HG02623 (cell line): ENCODE results near the gene RPS26.
"Not testable (repeated sequence)": the region's sequence is repeated elsewhere in the genome, so short reads cannot be mapped to it uniquely, and the experiment has no call there.

Experiments
- ATAC-seq: cut with Tn5 transposase; IDR thresholded peaks from one replicate; pipeline ENCODE4 v1.9.1; 2021; ENCODE audit warnings: moderate library complexity; ENCODE audit not compliant: unreplicated experiment

RPS26 gene

DNA sequence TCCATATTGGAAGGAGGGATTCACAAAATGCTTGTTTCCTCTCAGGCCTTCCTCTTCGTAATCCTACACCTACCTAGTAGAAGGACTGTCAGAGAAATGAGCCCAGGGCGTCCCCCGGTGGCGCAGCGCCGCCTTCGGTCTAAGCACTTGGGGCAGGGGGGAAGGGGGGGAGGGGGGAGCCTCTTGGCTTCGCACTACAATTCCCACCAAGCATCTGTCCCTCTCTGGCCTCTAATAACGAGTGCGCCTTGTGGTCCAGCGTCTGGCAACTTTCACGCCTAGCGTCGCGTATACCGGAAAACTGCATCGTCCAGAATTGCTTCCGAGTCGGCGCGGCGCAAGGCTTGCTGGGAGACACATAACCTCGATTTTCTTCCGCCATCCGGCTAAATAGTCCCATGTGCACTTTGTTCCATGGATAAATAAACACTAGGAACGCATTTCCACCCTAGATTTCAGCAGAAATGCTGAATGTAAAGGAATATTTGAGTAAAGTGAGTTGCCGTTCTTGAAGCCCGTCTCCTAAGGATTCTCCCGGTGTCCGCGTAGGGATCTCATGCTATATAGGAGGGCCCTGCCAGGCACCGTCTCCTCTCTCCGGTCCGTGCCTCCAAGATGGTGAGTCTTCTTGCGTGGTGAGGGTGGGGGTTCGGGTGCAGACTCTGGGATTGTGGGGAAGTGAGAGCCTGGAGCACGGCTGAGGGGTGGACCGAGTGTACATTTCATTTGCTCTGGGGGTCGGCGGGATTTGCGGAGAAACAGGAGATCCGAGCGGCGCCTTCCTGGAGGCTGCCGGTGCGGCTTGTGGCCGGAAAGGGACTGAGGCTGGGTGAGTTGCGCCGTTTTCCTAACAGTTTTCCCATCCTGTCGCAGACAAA is at the start of gene RPS26:
RPS26 (plus strand) TSS at position 367 of the 878 bp plus-strand sequence; CDS start at position 616, 249 bp downstream.
- peak; percentile 97 for ATAC-seq

DNA sequence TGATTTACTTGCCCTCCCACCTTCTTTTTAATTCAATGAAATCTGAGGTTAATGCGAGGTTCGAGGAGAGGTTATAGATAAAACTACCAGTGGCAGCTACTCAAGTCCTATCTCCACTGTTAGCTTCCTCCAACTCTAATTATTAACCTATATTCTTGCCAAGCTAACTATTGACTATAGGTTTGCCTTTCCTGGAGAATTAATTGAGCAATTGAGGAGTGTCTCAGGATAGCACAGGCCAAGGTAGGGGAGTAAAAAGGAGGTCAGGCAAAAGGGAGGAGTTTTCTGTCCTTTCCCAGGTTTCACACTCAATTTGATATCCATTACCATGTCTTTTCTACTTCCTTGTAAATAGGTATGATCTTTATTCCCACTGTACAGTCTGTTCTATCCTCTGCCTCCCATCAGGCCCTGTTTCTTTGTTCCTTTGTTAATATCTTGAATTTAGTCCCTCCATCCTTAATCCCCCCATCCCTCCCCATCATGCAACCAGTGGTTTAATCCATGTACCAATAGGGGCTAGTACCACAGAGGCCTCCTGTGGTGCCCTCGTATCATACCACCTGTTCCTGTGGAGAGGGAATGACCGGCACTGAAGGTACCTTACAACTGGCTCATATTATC is 48.4 kb upstream of the RPS26 start:
- ATAC-seq, result no peak

DNA sequence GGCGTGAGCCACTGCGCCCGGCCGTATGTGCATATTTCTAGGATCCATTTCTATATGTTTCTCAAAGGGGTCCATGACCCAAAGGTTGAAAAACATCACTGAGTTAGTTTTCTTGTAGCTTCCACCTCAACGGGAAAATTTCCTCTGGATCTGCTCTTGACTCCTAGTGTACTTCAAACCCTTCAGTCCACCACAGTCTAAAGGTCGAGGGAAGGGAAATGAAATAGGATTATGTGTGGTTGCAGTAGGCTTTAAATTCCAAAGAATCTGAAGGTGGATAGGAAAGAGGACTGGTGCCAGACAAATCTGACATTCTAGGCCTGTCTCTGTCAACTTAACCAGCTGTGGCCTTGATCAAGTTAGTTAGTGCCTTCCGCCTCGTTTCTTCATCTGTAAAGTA is 46.4 kb upstream of the RPS26 start:
- ATAC-seq, result no peak

DNA sequence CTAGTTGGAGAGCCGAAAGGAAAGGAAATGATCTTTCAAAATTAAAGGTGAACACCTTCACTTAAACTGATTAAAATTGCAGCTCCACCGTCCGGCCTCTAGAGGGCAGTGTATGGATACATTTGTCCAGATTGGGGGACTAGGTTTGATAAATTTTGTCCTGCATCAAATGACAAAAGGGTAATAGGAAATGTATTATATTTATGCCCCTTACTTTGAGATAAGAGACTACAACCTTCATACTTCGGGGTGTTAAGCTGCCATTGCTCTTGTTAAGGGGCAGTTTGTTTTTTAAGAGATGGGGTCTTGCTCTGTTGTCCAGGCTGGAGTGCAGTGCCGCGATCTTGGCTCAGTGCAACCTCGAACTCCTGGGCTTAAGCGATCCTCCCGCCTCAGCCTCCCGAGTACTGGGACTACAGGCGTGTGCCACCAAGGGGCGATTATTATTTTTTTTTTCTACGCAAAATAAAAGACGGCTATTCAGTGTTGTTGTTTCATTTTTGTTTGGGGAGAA is 45.5 kb upstream of the RPS26 start:
- no peak for ATAC-seq

- peak; percentile 99 for ATAC-seq
Measured at GRCh38 chr12:55996715-55997534, 44.8 kb upstream of the RPS26 start, which contains the start of gene SUOX. Gene SUOX (plus strand): TSS chr12:55997276. CDS start chr12:56002222, 4,946 bp downstream.

- no peak for ATAC-seq
Measured at GRCh38 chr12:55997535-55997859, 44.2 kb upstream of the RPS26 start.

GRCh38 chr12:55999522-55999921 is 42.2 kb upstream of the RPS26 start:
- not testable (repeated sequence) for ATAC-seq

DNA sequence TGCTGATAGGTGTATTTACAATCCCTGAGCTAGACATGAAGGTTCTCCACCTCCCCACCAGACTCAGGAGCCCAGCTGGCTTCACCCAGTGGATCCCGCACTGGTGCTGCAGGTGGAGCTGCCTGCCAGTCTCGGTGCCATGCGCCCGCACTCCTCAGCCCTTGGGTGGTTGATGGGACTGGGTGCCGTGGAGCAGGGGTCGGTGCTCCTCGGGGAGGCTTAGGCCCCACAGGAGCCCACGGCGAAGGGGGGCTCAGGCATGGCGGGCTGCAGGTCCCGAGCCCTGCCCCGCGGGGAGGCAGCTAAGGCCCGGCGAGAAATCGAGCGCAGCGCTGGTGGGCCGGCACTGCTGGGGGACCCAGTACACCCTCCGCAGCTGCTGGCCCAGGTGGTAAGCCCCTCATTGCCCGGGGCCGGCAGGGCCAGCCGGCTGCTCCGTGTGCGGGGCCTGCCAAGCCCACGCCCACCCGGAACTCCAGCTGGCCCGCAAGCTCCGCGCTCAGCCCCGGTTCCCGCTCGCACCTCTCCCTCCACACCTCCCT is 41.6 kb upstream of the RPS26 start:
- not testable (repeated sequence) for ATAC-seq

DNA sequence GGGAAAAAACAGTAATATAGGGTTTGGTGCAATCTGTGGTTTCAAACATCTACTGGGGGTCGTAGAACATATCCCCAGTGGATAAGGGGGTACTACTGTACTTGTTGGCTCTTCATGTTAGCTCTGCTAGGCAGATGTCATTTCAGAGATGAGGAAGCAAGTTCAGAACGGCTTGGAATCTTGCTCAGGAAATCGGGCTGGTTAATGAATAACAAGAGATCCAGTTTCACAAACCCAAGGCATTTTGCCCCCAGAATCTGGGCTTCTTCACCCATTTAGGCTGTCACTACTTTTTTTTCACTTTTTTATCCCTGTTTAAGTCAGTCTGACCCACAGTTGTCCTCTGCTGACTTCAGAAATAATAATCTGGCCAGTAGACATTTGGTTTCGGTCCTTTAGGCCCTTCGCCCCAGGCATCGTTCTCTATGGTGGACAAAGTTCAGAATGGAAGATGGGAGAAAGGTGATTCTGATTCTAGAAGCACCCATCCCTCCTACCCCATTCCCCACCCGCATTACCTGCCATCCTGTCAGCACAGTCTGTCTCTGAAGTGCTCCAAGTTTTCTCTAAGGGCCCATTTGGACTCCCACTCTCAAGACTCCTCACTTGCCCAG is 40.1 kb upstream of the RPS26 start:
- ATAC-seq, result no peak

DNA sequence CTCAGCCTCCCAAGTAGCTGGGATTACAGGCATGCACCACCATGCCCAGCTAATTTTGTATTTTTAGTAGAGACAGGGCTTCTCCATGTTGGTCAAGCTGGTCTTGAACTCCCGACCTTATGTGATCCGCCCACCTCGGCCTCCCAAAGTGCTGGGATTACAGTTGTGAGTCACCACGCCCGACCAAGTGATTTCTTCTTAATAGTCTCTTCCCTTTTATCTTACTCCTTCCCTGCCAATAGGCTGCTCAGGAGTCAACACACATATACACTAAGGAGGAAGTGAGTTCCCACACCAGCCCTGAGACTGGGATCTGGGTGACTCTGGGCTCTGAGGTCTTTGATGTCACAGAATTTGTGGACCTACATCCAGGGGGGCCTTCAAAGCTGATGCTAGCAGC is 38.3 kb upstream of the RPS26 start:
- not testable (repeated sequence) for ATAC-seq

- ATAC-seq, result no peak
Measured at GRCh38 chr12:56004211-56004610, 37.5 kb upstream of the RPS26 start.

GRCh38 chr12:56007564-56008559 is 33.9 kb upstream of the RPS26 start:
- ATAC-seq, result peak; percentile 34

- no peak for ATAC-seq
Measured at GRCh38 chr12:56010111-56010570, 31.6 kb upstream of the RPS26 start.

- no peak for ATAC-seq
Measured at GRCh38 chr12:56011509-56012090, 30.1 kb upstream of the RPS26 start.

DNA sequence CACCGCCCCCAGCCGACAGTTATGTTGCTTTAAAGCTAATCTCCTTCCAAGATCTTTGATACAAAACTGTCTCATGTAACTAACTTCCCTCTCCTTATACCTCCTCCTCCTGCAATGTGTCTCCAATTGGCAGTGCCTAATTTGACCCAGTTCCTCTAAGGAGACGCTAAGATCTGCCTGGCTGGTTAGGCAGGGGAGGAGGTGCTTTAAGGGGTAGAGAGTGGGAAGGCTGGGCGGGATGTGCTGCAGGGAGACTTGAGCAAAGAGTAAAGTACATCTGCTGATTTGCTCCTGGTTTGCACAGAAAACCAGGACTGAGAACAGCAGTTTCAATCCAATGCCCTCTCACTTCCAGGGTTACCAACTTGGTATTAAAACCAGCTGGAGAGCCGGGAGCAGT is 28.2 kb upstream of the RPS26 start:
- no peak for ATAC-seq

DNA sequence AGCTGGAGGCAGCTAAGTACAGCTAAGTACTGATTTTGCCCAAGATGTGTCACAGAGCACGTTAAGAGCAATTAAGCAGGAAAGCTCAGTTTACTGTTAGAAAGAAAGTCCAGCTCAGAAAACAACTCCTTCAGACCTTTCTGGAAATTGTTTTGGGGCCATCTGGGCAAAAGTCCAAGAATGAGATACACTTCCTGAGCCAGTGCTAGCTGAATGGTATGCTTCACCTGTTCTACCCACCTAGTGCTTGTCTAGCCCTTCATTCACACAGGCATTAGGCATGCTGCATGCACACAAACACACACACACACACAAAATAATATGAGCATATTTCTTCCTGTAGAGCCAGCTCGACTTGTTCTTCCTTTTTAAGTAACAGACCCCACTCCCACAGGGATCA is 27.5 kb upstream of the RPS26 start:
- no peak for ATAC-seq

DNA sequence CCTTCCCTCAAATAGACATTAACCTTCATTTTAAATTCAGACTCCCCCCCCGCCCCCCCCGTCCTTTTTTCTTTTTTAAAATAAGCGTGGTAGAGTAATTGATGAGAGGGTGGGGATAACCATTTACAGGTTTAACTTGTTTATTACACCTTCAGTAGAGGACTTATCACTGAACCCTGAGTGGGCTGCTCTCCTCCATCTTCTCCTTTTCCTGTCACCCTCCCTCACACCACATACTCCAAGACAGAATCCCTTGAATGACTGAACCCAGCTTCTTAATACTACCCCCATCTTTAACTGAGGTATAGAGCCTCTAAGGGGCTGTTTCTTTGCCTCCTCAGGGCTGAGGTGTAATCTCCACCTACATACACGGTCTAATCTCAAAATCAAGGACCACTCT is 24.5 kb upstream of the RPS26 start:
- ATAC-seq, result no peak

- no peak for ATAC-seq
Measured at GRCh38 chr12:56018356-56018755, 23.4 kb upstream of the RPS26 start.
